ENCODE results near the gene MED25. TPM values are rescaled to one million over a fixed set of nuclear protein-coding genes. Genes with fewer than 3 reads are reported as not detected.

The MED25 gene
- total RNA-seq, 2 donors from 2014 or later = 89.1 to 90.0 TPM

DNA sequence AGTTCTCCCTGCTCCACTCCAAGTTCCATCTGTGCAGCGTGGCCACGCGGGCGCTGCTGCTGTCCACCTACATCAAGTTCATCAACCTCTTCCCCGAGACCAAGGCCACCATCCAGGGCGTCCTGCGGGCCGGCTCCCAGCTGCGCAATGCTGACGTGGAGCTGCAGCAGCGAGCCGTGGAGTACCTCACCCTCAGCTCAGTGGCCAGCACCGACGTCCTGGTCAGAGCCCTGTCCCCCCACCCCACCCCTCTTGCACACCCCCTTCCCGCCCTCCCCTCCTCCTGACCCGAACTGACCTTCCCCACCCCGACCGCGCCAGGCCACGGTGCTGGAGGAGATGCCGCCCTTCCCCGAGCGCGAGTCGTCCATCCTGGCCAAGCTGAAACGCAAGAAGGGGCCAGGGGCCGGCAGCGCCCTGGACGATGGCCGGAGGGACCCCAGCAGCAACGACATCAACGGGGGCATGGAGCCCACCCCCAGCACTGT is 16.6 kb upstream of the MED25 start:
- Histone ChIP-seq H3K27me3 (ENCODE audit: control insufficient read depth, insufficient read depth, low read length, poor library complexity, severe bottlenecking) (no peaks in the 10 kb centered on the region), H3K4me3 (ENCODE audit: low read length) (no peak overlapping the region), H3K27ac (ENCODE audit: low read depth, low read length) (no peak overlapping the region), H3K4me1 (ENCODE audit: control insufficient read depth, insufficient read depth, low read length) (no peaks in the 10 kb centered on the region), H3K36me3 (ENCODE audit: control insufficient read depth, insufficient read depth, low read length) (peaks cover 46% of the 10 kb centered on the region), H3K9me3 (ENCODE audit: control insufficient read depth, low read length) (no peaks in the 10 kb centered on the region), H3K9ac (ENCODE audit: extremely low read depth, low read length, poor library complexity, severe bottlenecking) (no peak overlapping the region)
- Mint-ChIP-seq H3K9me3 (no peaks in the 10 kb centered on the region), H3K4me1 (peaks cover 3% of the 10 kb centered on the region), H3K27me3 (ENCODE audit: insufficient read depth) (no peaks in the 10 kb centered on the region), H3K27ac (no peak overlapping the region), H3K36me3 (ENCODE audit: low read depth) (peaks cover 66% of the 10 kb centered on the region), H3K4me3 (no peak overlapping the region)
- TF ChIP-seq, protein P1, sequence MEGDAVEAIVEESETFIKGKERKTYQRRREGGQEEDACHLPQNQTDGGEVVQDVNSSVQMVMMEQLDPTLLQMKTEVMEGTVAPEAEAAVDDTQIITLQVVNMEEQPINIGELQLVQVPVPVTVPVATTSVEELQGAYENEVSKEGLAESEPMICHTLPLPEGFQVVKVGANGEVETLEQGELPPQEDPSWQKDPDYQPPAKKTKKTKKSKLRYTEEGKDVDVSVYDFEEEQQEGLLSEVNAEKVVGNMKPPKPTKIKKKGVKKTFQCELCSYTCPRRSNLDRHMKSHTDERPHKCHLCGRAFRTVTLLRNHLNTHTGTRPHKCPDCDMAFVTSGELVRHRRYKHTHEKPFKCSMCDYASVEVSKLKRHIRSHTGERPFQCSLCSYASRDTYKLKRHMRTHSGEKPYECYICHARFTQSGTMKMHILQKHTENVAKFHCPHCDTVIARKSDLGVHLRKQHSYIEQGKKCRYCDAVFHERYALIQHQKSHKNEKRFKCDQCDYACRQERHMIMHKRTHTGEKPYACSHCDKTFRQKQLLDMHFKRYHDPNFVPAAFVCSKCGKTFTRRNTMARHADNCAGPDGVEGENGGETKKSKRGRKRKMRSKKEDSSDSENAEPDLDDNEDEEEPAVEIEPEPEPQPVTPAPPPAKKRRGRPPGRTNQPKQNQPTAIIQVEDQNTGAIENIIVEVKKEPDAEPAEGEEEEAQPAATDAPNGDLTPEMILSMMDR (conservative IDR thresholded peaks at IDR 0.05) = no peak
- no peak for DNase-seq
- WGBS, 2 experiments (ENCODE audit: insufficient coverage in 1 of 2, insufficient read length in 1 of 2) = 93 to 95% methylated on average over 9 to 28 of the region's 32 CpGs

GRCh38 chr19:49801966-49802661 is 16.0 kb upstream of the MED25 start:
- Histone ChIP-seq H3K9ac (ENCODE audit: extremely low read depth, low read length, poor library complexity, severe bottlenecking) (no peak overlapping the region), H3K27ac (ENCODE audit: low read depth, low read length) (peak overlapping the region; percentile 58), H3K9me3 (ENCODE audit: control insufficient read depth, low read length) (no peaks in the 10 kb centered on the region), H3K36me3 (ENCODE audit: control insufficient read depth, insufficient read depth, low read length) (peaks cover 40% of the 10 kb centered on the region), H3K27me3 (ENCODE audit: control insufficient read depth, insufficient read depth, low read length, poor library complexity, severe bottlenecking) (no peaks in the 10 kb centered on the region), H3K4me1 (ENCODE audit: control insufficient read depth, insufficient read depth, low read length) (no peaks in the 10 kb centered on the region), H3K4me3 (ENCODE audit: low read length) (peak overlapping the region; percentile 58)
- DNase-seq = peak; percentile 94
- 50 to 52% methylated on average over 26 to 38 of the region's 38 CpGs for WGBS, 2 experiments (ENCODE audit: insufficient coverage in 1 of 2, insufficient read length in 1 of 2)
- Mint-ChIP-seq H3K9me3 (no peaks in the 10 kb centered on the region), H3K27me3 (ENCODE audit: insufficient read depth) (no peaks in the 10 kb centered on the region), H3K4me3 (no peak overlapping the region), H3K36me3 (ENCODE audit: low read depth) (peaks cover 62% of the 10 kb centered on the region), H3K27ac (peak overlapping the region; percentile 66), H3K4me1 (peaks cover 3% of the 10 kb centered on the region)
- TF ChIP-seq, protein P1 (conservative IDR thresholded peaks at IDR 0.05) = peak; percentile 40

GRCh38 chr19:49802836-49803528 is 15.1 kb upstream of the MED25 start:
- H3K36me3 ChIP-seq (ENCODE audit: control insufficient read depth, insufficient read depth, low read length) = peaks cover 42% of the 10 kb centered on the region
- no peak for DNase-seq
- Mint-ChIP-seq H3K27ac (no peak overlapping the region), H3K36me3 (ENCODE audit: low read depth) (peaks cover 60% of the 10 kb centered on the region), H3K4me1 (peaks cover 3% of the 10 kb centered on the region), H3K27me3 (ENCODE audit: insufficient read depth) (no peaks in the 10 kb centered on the region), H3K4me3 (no peak overlapping the region), H3K9me3 (no peaks in the 10 kb centered on the region)
- WGBS, 2 experiments (ENCODE audit: insufficient coverage in 1 of 2, insufficient read length in 1 of 2) = 91 to 97% methylated on average over 15 to 24 of the region's 24 CpGs
- TF ChIP-seq, protein P1 (conservative IDR thresholded peaks at IDR 0.05) = no peak
- H3K27me3 ChIP-seq (ENCODE audit: control insufficient read depth, insufficient read depth, low read length, poor library complexity, severe bottlenecking) = no peaks in the 10 kb centered on the region
- H3K9me3 ChIP-seq (ENCODE audit: control insufficient read depth, low read length) = no peaks in the 10 kb centered on the region
- H3K4me3 ChIP-seq (ENCODE audit: low read length) = no peak overlapping the region
- no peaks in the 10 kb centered on the region for H3K4me1 ChIP-seq (ENCODE audit: control insufficient read depth, insufficient read depth, low read length)
- H3K9ac ChIP-seq (ENCODE audit: extremely low read depth, low read length, poor library complexity, severe bottlenecking) = no peak overlapping the region
- H3K27ac ChIP-seq (ENCODE audit: low read depth, low read length) = no peak overlapping the region
